Measurements from ENCODE around the gene DUSP22. TPM values are rescaled to one million over a fixed set of nuclear protein-coding genes. Genes with fewer than 3 reads are reported as not detected.

Gene DUSP22
- total RNA-seq, 1 experiment from 2014 or later = 18.6 TPM

DNA sequence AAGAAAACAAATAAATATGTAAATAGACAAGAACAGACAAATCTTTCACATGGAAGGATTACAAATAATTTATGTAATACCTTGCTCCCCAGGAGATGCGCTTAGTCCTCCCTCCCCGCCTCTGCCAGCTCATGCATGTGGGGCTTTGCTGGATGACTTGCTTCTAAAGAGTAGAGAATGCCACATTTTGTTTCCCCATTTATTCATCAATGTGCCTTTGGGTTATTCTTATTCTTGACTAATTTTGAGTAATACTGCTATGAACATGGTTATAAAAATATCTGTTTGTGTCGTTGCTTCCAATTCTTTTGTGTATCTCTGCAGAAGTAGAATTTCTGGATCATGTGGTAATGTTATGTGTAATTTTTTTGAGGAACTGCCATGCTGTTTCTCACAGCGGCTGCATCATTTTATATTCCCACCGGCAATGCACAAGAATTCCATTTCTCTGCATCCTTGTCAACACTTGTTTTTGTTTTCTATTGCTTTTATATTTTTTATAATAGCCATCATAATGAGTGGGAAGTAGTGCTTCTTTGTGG is 23.8 kb upstream of the DUSP22 start:
- no peaks in the 10 kb centered on the region for H3K4me1 ChIP-seq
- Mint-ChIP-seq H3K27ac (ENCODE audit: unreplicated experiment) (no peak overlapping the region), H3K4me1 (ENCODE audit: low read depth, unreplicated experiment) (no peaks in the 10 kb centered on the region), H3K36me3 (ENCODE audit: insufficient read depth, unreplicated experiment) (no peaks in the 10 kb centered on the region), H3K9me3 (ENCODE audit: unreplicated experiment) (no peaks in the 10 kb centered on the region), H3K4me3 (ENCODE audit: unreplicated experiment) (no peak overlapping the region), H3K27me3 (ENCODE audit: insufficient read depth, unreplicated experiment) (peaks cover 8% of the 10 kb centered on the region)
- H3K36me3 ChIP-seq (ENCODE audit: control insufficient read depth, insufficient read depth, low read length) = no peaks in the 10 kb centered on the region
- CTCF ChIA-PET = no interaction called here
- TF ChIP-seq, protein P1, sequence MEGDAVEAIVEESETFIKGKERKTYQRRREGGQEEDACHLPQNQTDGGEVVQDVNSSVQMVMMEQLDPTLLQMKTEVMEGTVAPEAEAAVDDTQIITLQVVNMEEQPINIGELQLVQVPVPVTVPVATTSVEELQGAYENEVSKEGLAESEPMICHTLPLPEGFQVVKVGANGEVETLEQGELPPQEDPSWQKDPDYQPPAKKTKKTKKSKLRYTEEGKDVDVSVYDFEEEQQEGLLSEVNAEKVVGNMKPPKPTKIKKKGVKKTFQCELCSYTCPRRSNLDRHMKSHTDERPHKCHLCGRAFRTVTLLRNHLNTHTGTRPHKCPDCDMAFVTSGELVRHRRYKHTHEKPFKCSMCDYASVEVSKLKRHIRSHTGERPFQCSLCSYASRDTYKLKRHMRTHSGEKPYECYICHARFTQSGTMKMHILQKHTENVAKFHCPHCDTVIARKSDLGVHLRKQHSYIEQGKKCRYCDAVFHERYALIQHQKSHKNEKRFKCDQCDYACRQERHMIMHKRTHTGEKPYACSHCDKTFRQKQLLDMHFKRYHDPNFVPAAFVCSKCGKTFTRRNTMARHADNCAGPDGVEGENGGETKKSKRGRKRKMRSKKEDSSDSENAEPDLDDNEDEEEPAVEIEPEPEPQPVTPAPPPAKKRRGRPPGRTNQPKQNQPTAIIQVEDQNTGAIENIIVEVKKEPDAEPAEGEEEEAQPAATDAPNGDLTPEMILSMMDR (IDR thresholded peaks at IDR 0.05; ENCODE audit: insufficient read depth in 1 of 2, low read depth in 1 of 2, low read length in 1 of 2, severe bottlenecking in 1 of 2, unreplicated experiment in 1 of 2) = no peak
- intact Hi-C loops (cut with micrococcal nuclease; ENCODE audit: unreplicated experiment) = no loop called here
- BruUV-seq (replicated peaks) = no TSS peak
- POLR2A ChIA-PET = no interaction called here
- no peak overlapping the region for H3K4me3 ChIP-seq (ENCODE audit: low read depth, low read length)
- no peaks in the 10 kb centered on the region for H3K27me3 ChIP-seq (replicated peaks; ENCODE audit: control insufficient read depth, insufficient read depth, low read length)
- DNase-seq = no peak
- H3K9me3 ChIP-seq = no peaks in the 10 kb centered on the region

DNA sequence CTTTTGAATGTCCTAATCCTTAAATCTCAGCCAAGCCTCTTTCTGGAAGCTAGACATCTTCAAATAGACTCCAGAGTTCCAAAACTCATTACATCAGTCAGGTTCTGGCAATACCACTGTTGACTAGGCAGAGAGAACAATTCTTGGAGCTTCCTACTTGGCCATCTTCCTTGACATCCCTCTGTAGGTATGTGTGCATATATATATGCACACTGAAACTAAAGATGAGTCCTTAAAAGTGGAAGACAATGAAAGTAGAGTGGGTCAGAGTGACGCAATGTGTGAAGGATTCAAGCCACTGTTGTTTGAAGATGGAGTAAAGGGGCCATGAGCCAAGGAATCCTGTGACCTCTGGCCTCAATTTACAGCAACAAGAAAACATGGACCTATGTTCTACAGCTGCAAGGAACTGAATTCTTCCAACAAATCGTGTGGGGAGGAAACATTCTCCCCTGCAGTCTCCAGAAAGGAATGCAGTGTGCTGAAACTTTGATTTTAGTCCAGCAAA is 18.7 kb upstream of the DUSP22 start:
- CTCF ChIA-PET = no interaction called here
- Histone ChIP-seq H3K4me3 (ENCODE audit: low read depth, low read length) (no peak overlapping the region), H3K36me3 (ENCODE audit: control insufficient read depth, insufficient read depth, low read length) (no peaks in the 10 kb centered on the region), H3K27me3 (replicated peaks; ENCODE audit: control insufficient read depth, insufficient read depth, low read length) (no peaks in the 10 kb centered on the region), H3K4me1 (no peaks in the 10 kb centered on the region), H3K9me3 (no peaks in the 10 kb centered on the region)
- H3K4me1 Mint-ChIP-seq (ENCODE audit: low read depth, unreplicated experiment) = no peaks in the 10 kb centered on the region
- POLR2A ChIA-PET = no interaction called here
- H3K27ac Mint-ChIP-seq (ENCODE audit: unreplicated experiment) = no peak overlapping the region
- peaks cover 11% of the 10 kb centered on the region for H3K27me3 Mint-ChIP-seq (ENCODE audit: insufficient read depth, unreplicated experiment)
- DNase-seq = no peak
- no TSS peak for BruUV-seq (replicated peaks)
- TF ChIP-seq, protein P1 (IDR thresholded peaks at IDR 0.05; ENCODE audit: insufficient read depth in 1 of 2, low read depth in 1 of 2, low read length in 1 of 2, severe bottlenecking in 1 of 2, unreplicated experiment in 1 of 2) = no peak
- H3K4me3 Mint-ChIP-seq (ENCODE audit: unreplicated experiment) = no peak overlapping the region
- intact Hi-C loops (cut with micrococcal nuclease; ENCODE audit: unreplicated experiment) = no loop called here
- no peaks in the 10 kb centered on the region for H3K36me3 Mint-ChIP-seq (ENCODE audit: insufficient read depth, unreplicated experiment)
- no peaks in the 10 kb centered on the region for H3K9me3 Mint-ChIP-seq (ENCODE audit: unreplicated experiment)

DNA sequence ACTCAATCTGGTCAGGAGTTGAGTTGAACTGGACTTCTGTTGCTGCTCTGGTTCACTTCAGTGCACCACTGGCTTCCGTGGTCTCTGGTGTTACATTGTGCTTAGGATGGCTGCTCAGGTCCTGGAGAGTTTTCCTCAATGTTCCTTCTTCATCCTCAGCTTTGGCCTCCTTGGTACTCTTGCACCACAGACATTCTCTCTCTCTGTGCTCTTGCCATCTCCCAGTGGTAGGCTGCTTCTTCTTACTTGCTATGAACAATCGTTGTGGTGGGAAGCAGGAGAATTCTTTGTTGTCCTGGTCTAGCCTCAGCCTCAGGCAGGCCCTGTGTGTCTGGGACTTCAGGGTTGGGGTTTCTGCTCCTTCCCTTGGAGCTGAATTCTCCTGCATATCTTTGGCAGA is 14.5 kb upstream of the DUSP22 start:
- Histone ChIP-seq H3K36me3 (ENCODE audit: control insufficient read depth, insufficient read depth, low read length) (no peaks in the 10 kb centered on the region), H3K27me3 (replicated peaks; ENCODE audit: control insufficient read depth, insufficient read depth, low read length) (no peaks in the 10 kb centered on the region), H3K9me3 (no peaks in the 10 kb centered on the region), H3K4me1 (no peaks in the 10 kb centered on the region), H3K4me3 (ENCODE audit: low read depth, low read length) (no peak overlapping the region)
- intact Hi-C loops (cut with micrococcal nuclease; ENCODE audit: unreplicated experiment) = no loop called here
- no peaks in the 10 kb centered on the region for H3K4me1 Mint-ChIP-seq (ENCODE audit: low read depth, unreplicated experiment)
- BruUV-seq (replicated peaks) = no TSS peak
- H3K36me3 Mint-ChIP-seq (ENCODE audit: insufficient read depth, unreplicated experiment) = no peaks in the 10 kb centered on the region
- DNase-seq = no peak
- ChIA-PET POLR2A (no interaction called here), CTCF (no interaction called here)
- H3K4me3 Mint-ChIP-seq (ENCODE audit: unreplicated experiment) = no peak overlapping the region
- H3K27ac Mint-ChIP-seq (ENCODE audit: unreplicated experiment) = no peak overlapping the region
- no peaks in the 10 kb centered on the region for H3K9me3 Mint-ChIP-seq (ENCODE audit: unreplicated experiment)
- TF ChIP-seq, protein P1 (IDR thresholded peaks at IDR 0.05; ENCODE audit: insufficient read depth in 1 of 2, low read depth in 1 of 2, low read length in 1 of 2, severe bottlenecking in 1 of 2, unreplicated experiment in 1 of 2) = no peak
- peaks cover 16% of the 10 kb centered on the region for H3K27me3 Mint-ChIP-seq (ENCODE audit: insufficient read depth, unreplicated experiment)
